Suprapubic skin (tissue), 4 donors: ENCODE results near the gene CIART. TPM values are rescaled to one million over a fixed set of nuclear protein-coding genes. Genes with fewer than 3 reads are reported as not detected.

ENCODE experiments used
- DNase-seq, 2 donors: peaks; one replicate each; pipeline ENCODE4 v3.0.0-alpha.2; 2019; ENCODE audit warnings: low spot score in 2 of 2
- H3K27ac ChIP-seq: fragments of 200-600 bp; sonication (generic); one replicate; pipeline ENCODE4 v1.5.1; 2019
- H3K27me3 ChIP-seq: fragments of 200-600 bp; sonication (generic); one replicate; pipeline ENCODE4 v1.5.1; 2019
- H3K36me3 ChIP-seq: fragments of 200-600 bp; sonication (generic); one replicate; pipeline ENCODE4 v1.5.1; 2019
- H3K4me1 ChIP-seq: fragments of 200-600 bp; sonication (generic); one replicate; pipeline ENCODE4 v1.5.1; 2019
- H3K4me3 ChIP-seq: fragments of 200-600 bp; sonication (generic); one replicate; pipeline ENCODE4 v1.5.1; 2019; ENCODE audit warnings: mild to moderate bottlenecking
- H3K9me3 ChIP-seq: fragments of 200-600 bp; sonication (generic); one replicate; pipeline ENCODE4 v1.5.1; 2019
- EP300 ChIP-seq: sonication (generic); formaldehyde crosslinking; IDR thresholded peaks from one replicate; pipeline ENCODE4 v1.6.1; 2017; ENCODE audit warnings: antibody characterized with exemption
- POLR2A ChIP-seq, 2 donors: fragments of 450-650 bp; IDR thresholded peaks; one replicate each; pipeline ENCODE4 v1.6.1; 2017; ENCODE audit warnings: antibody characterized with exemption in 2 of 2, mild to moderate bottlenecking in 2 of 2, moderate library complexity in 2 of 2
- POLR2AphosphoS5 ChIP-seq, 3 donors: sonication (generic); formaldehyde crosslinking; IDR thresholded peaks; one replicate each; pipeline ENCODE4 v1.6.1; 2017; ENCODE audit warnings: antibody characterized with exemption in 3 of 3
- whole genome bisulfite sequencing: methylation state at CpG from one replicate; pipeline ENCODE4 v1.1.5; 2018; 5-methylcytosine and 5-hydroxymethylcytosine counted together
- total RNA-seq, 4 donors: library from RNA; depleted of rRNA; stranded (reverse); fragments of >200 nt; gene quantifications; one replicate each; pipeline ENCODE4 v1.1.0, GENCODE V29; 2016
- TF ChIP-seq, protein P1 (sequence below), 2 donors: fragments of 200-600 bp in 1 of 2; fragments of 450-650 bp in 1 of 2; sonication (generic) in 1 of 2; IDR thresholded peaks; one replicate each; pipeline ENCODE4 v1.5.1; 2016 to 2019; ENCODE audit warnings: antibody characterized with exemption in 2 of 2, mild to moderate bottlenecking in 1 of 2, moderate library complexity in 1 of 2

Gene CIART
- total RNA-seq, 4 donors from 2014 or later = 15.8 to 37.4 (median 28.1) TPM

DNA sequence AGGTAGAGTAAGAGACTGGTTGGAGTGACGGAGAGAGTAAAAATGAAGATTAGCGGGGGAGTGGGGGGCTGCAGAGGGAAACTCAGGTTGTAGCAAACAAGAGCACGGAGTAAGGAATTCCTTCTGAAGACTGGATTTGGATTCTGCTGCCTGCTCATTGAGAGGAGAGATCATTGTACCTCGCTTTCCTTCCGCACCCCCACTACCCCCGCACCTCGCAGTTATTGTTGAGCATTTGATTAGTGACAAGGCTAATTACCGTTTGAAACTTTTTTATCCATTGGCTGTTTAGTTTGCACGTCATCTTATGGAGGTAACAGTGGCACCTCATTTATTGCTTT lies 39.4 kb downstream of the CIART start:
- peak overlapping the region; percentile 87 for H3K27ac ChIP-seq
- peak overlapping the region; percentile 69 for H3K4me3 ChIP-seq
- H3K27me3 ChIP-seq = no peaks in the 10 kb centered on the region
- peak in 1 of 2 donors; percentile 61 for DNase-seq
- H3K36me3 ChIP-seq = peaks cover 21% of the 10 kb centered on the region
- H3K4me1 ChIP-seq = peaks cover 22% of the 10 kb centered on the region
- no peaks in the 10 kb centered on the region for H3K9me3 ChIP-seq
- WGBS = under 1% methylated on average over 9 of the region's 9 CpGs
- no peak for TF ChIP-seq POLR2AphosphoS5 (IDR thresholded peaks at IDR 0.05)
- TF ChIP-seq POLR2A (IDR thresholded peaks at IDR 0.05) = no peak
- no peak for TF ChIP-seq EP300
- TF ChIP-seq, protein P1, sequence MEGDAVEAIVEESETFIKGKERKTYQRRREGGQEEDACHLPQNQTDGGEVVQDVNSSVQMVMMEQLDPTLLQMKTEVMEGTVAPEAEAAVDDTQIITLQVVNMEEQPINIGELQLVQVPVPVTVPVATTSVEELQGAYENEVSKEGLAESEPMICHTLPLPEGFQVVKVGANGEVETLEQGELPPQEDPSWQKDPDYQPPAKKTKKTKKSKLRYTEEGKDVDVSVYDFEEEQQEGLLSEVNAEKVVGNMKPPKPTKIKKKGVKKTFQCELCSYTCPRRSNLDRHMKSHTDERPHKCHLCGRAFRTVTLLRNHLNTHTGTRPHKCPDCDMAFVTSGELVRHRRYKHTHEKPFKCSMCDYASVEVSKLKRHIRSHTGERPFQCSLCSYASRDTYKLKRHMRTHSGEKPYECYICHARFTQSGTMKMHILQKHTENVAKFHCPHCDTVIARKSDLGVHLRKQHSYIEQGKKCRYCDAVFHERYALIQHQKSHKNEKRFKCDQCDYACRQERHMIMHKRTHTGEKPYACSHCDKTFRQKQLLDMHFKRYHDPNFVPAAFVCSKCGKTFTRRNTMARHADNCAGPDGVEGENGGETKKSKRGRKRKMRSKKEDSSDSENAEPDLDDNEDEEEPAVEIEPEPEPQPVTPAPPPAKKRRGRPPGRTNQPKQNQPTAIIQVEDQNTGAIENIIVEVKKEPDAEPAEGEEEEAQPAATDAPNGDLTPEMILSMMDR (IDR thresholded peaks at IDR 0.05) = no peak

DNA sequence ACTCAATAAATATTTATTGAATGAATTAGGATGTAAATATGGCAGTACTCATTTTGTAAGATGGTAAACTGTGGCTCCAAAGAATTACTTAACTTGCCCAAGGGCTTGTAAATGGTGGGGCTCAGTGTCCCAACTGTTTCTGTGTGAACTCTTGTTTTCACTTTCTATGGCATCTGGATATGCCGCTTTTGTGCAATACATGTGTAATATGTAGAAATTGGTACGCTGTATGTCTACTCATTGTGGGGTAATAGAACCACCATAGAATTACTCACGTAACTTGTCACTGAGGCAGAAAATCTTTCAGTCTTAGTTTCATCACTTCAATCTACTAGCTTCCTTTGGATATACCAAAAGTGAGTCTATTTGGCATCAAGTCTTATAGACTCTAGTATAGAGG lies 40.0 kb downstream of the CIART start:
- Histone ChIP-seq H3K9me3 (no peaks in the 10 kb centered on the region), H3K36me3 (peaks cover 26% of the 10 kb centered on the region), H3K4me1 (peaks cover 22% of the 10 kb centered on the region), H3K27ac (peak overlapping the region; percentile 87), H3K4me3 (peak overlapping the region; percentile 69), H3K27me3 (no peaks in the 10 kb centered on the region)
- TF ChIP-seq POLR2AphosphoS5 (IDR thresholded peaks at IDR 0.05) (no peak), EP300 (no peak), POLR2A (IDR thresholded peaks at IDR 0.05) (no peak)
- TF ChIP-seq, protein P1 (IDR thresholded peaks at IDR 0.05) = no peak
- 84% methylated on average over 3 of the region's 3 CpGs for WGBS
- peak in 1 of 2 donors; percentile 1 for DNase-seq

DNA sequence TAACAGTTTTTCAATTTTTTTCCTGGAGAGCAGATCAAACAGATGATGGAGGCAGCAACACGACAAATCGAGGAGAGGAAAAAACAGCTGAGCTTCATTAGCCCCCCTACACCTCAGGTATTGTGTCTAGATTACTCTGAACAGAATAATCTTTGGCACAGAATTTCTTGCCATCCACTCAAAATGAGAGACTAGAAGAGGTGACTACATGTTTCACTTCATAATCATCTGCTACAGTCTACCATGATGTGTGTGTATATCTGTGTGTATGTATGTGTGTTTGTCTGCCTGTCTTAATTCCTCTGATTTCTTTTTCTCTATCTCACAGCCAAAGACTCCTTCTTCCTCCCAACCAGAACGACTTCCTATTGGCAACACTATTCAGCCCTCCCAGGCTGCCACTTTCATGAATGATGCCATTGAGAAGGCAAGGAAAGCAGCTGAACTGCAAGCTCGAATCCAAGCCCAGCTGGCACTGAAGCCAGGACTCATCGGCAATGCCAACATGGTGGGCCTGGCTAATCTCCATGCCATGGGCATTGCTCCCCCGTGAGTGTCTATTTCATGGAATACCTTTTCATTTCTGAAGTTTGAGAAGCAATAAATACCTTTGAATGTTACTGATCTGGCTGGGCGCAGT lies 50.4 kb downstream of the CIART start:
- no peak for DNase-seq
- H3K27me3 ChIP-seq = no peaks in the 10 kb centered on the region
- no peak for TF ChIP-seq POLR2A (IDR thresholded peaks at IDR 0.05)
- H3K9me3 ChIP-seq = no peaks in the 10 kb centered on the region
- peaks cover 100% of the 10 kb centered on the region for H3K36me3 ChIP-seq
- no peak overlapping the region for H3K4me3 ChIP-seq
- WGBS = 85% methylated on average over 7 of the region's 7 CpGs
- no peak overlapping the region for H3K27ac ChIP-seq
- no peaks in the 10 kb centered on the region for H3K4me1 ChIP-seq

Other genes with a start within 250 kb of the CIART start
- 10 to 100 TPM; 23.8 to 67.4 (median 34.2) TPM for gene VPS45, start 214.8 kb upstream of the CIART start, total RNA-seq
- gene PLEKHO1, start 132.6 kb upstream of the CIART start, total RNA-seq = 10 to 100 TPM in 3 of 4 donors, 1 to 10 TPM in 1; 4.8 to 19.2 (median 10.7) TPM
- 10 to 100 TPM in 3 of 4 donors, 1 to 10 TPM in 1; 7.5 to 17.6 (median 13.7) TPM for gene ANP32E, start 46.4 kb upstream of the CIART start, total RNA-seq
- 1 to 10 TPM in 2 of 4 donors, under 1 TPM in 2; 0.64 to 2.8 (median 1.1) TPM for gene CA14, start 24.8 kb upstream of the CIART start, total RNA-seq
- 100 to 1,000 TPM in 3 of 4 donors, 10 to 100 TPM in 1; 92.5 to 141 (median 125) TPM for gene APH1A, start 13.5 kb upstream of the CIART start, total RNA-seq
- 10 to 100 TPM in 1 of 4 donors, 1 to 10 TPM in 2, under 1 TPM in 1; 0.96 to 16.0 (median 1.5) TPM for gene C1orf54, start 9.8 kb upstream of the CIART start, total RNA-seq
- 10 to 100 TPM; 30.6 to 44.1 (median 38.2) TPM for gene MRPS21, start 11.3 kb downstream of the CIART start, total RNA-seq
- 100 to 1,000 TPM in 1 of 4 donors, 10 to 100 TPM in 3; 28.2 to 104 (median 50.5) TPM for gene PRPF3, start 39.0 kb downstream of the CIART start, total RNA-seq
- gene RPRD2, start 81.6 kb downstream of the CIART start, total RNA-seq = 10 to 100 TPM; 22.2 to 39.0 (median 28.8) TPM
- gene TARS2, start 204.9 kb downstream of the CIART start, total RNA-seq = 10 to 100 TPM; 13.7 to 29.1 (median 20.9) TPM
- gene ECM1, start 225.6 kb downstream of the CIART start, total RNA-seq = 10 to 100 TPM; 20.8 to 60.7 (median 44.1) TPM
- gene FALEC, start 233.2 kb downstream of the CIART start, total RNA-seq = not detected